HEK293 (cell line): ENCODE results near the gene PRR29.

ENCODE experiments used
- ATF2 ChIP-seq: fragments of 450-650 bp; formaldehyde crosslinking; IDR thresholded peaks from 2 replicates; pipeline ENCODE4 v1.5.1; 2016; ENCODE audit warnings: missing biosample characterization, missing genetic modification characterization, low read depth
- KLF8 ChIP-seq: fragments of 450-650 bp; formaldehyde crosslinking; IDR thresholded peaks from 2 replicates; pipeline ENCODE4 v1.5.1; 2016; ENCODE audit warnings: missing biosample characterization, missing genetic modification characterization
- MEIS1 ChIP-seq: sonication (generic); formaldehyde crosslinking; IDR thresholded peaks from 2 replicates; pipeline ENCODE4 v1.8.1; 2022; ENCODE audit warnings: missing genetic modification reagents, mild to moderate bottlenecking, borderline replicate concordance
- YY1 ChIP-seq: fragments of 450-650 bp; formaldehyde crosslinking; IDR thresholded peaks from 2 replicates; pipeline ENCODE4 v1.5.1; 2018; ENCODE audit warnings: missing biosample characterization, missing genetic modification characterization
- ZNF274 ChIP-seq, 2 experiments: fragments of 200-500 bp in 1 of 2; fragments of 450-650 bp in 1 of 2; sonication (Bioruptor generic) in 1 of 2; formaldehyde crosslinking in 1 of 2; IDR thresholded peaks; 2 replicates each; pipeline versions ENCODE4 v1.5.1 to v1.6.1; 2014 to 2016; ENCODE audit warnings: borderline replicate concordance in 1 of 2, inconsistent platforms in 1 of 2, low read length in 1 of 2, missing biosample characterization in 1 of 2, missing genetic modification characterization in 1 of 2
- ZNF335 ChIP-seq: fragments of 450-650 bp; formaldehyde crosslinking; conservative IDR thresholded peaks from 2 replicates; pipeline ENCODE4 v1.5.1; 2016; ENCODE audit warnings: missing biosample characterization, missing genetic modification characterization
- ZNF792 ChIP-seq: fragments of 450-650 bp; formaldehyde crosslinking; IDR thresholded peaks from 2 replicates; pipeline ENCODE4 v1.5.1; 2016; ENCODE audit warnings: missing biosample characterization, missing genetic modification characterization
- TF ChIP-seq, protein P1 (sequence below): fragments of 450-650 bp; formaldehyde crosslinking; IDR thresholded peaks from 2 replicates; pipeline ENCODE4 v1.5.1; 2016; ENCODE audit warnings: missing biosample characterization, missing genetic modification characterization
- TF ChIP-seq, protein P2 (sequence below): fragments of 450-650 bp; formaldehyde crosslinking; IDR thresholded peaks from 2 replicates; pipeline ENCODE4 v1.5.1; 2016; ENCODE audit warnings: missing biosample characterization, missing genetic modification characterization

- TF ChIP-seq, protein P1, sequence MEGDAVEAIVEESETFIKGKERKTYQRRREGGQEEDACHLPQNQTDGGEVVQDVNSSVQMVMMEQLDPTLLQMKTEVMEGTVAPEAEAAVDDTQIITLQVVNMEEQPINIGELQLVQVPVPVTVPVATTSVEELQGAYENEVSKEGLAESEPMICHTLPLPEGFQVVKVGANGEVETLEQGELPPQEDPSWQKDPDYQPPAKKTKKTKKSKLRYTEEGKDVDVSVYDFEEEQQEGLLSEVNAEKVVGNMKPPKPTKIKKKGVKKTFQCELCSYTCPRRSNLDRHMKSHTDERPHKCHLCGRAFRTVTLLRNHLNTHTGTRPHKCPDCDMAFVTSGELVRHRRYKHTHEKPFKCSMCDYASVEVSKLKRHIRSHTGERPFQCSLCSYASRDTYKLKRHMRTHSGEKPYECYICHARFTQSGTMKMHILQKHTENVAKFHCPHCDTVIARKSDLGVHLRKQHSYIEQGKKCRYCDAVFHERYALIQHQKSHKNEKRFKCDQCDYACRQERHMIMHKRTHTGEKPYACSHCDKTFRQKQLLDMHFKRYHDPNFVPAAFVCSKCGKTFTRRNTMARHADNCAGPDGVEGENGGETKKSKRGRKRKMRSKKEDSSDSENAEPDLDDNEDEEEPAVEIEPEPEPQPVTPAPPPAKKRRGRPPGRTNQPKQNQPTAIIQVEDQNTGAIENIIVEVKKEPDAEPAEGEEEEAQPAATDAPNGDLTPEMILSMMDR, result no peak
- TF ChIP-seq ZNF274 (IDR thresholded peaks at IDR 0.05; ENCODE audit: low read length) (no peak), ZNF274 (tag by site-specific recombination; IDR thresholded peaks at IDR 0.05; ENCODE audit: borderline replicate concordance) (no peak), YY1 (no peak), ZNF792 (tag by site-specific recombination) (no peak), MEIS1 (no peak), ZNF335 (no peak), ATF2 (tag by site-specific recombination) (no peak), KLF8 (tag by site-specific recombination) (no peak)
- TF ChIP-seq, protein P2, sequence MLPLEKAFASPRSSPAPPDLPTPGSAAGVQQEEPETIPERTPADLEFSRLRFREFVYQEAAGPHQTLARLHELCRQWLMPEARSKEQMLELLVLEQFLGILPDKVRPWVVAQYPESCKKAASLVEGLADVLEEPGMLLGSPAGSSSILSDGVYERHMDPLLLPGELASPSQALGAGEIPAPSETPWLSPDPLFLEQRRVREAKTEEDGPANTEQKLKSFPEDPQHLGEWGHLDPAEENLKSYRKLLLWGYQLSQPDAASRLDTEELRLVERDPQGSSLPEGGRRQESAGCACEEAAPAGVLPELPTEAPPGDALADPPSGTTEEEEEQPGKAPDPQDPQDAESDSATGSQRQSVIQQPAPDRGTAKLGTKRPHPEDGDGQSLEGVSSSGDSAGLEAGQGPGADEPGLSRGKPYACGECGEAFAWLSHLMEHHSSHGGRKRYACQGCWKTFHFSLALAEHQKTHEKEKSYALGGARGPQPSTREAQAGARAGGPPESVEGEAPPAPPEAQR, result no peak
Observed at GRCh38 chr17:63950940-63951907, 46.9 kb upstream of the PRR29 start.
